Neural progenitor cell (in vitro differentiated cells): ENCODE measurements around the gene PGAP3.

ENCODE experiments used
- CTCF ChIP-seq: fragments of 200-600 bp; sonication (generic); IDR thresholded peaks from 2 replicates; pipeline ENCODE4 v1.5.1; 2017; ENCODE audit warnings: antibody characterized with exemption, mild to moderate bottlenecking
- EZH2 ChIP-seq: fragments of 200-600 bp; sonication (generic); IDR thresholded peaks from 2 replicates; pipeline ENCODE4 v1.6.1; 2017; ENCODE audit warnings: antibody characterized with exemption, mild to moderate bottlenecking, moderate library complexity
- EZH2phosphoT487 ChIP-seq: fragments of 200-600 bp; sonication (generic); IDR thresholded peaks from 2 replicates; pipeline ENCODE4 v1.6.1; 2017; ENCODE audit warnings: antibody characterized with exemption

DNA sequence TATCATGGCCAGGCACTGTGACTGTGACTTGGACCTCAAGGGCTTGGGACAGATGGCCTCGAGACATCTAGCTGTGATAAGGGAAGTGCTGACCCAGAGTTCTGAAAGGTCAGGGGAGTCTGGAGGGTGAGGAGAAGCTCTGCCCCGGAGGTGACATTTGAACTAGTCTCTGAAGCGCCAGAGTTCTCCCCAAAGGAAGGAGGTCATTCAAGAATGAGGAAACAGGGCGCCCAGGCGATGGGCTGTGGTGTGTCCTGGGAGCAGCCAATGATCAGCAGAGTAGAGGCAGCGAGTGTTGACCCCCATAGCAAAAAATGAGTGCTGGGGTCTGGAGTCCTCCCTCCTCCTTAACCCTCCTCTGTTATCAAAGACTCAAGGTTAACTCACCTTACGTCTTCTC is 46.0 kb downstream of the PGAP3 start:
- TF ChIP-seq CTCF (no peak), EZH2 (no peak), EZH2phosphoT487 (no peak)
